K562 (cell line): Measurements from ENCODE around the gene SEMA3F. TPM values are rescaled to one million over a fixed set of nuclear protein-coding genes. Genes with fewer than 3 reads are reported as not detected.

Experiments
- ATAC-seq: fragments of 200-7000 bp; cut with Tn5 transposase; 3 replicates; pipeline ENCODE4 v1.9.1; 2020; ENCODE audit warnings: moderate library complexity
- BruUV-seq: library from RNA; stranded (reverse); fragments of 400-500 nt; replicated peaks from 2 replicates; lab custom pipeline; 2021; lab: Mats Ljungman, UMichigan
- CTCF ChIA-PET: fragments of 300-600 bp; formaldehyde crosslinking; extraction: SDS; loops from one replicate; lab custom pipeline; 2021; ENCODE audit warnings: low intra/inter-chr PET ratio; lab: Yijun Ruan, JAX
- POLR2A ChIA-PET: fragments of 300-600, 350-650 bp; sonication (Branson Sonifier 250); formaldehyde crosslinking; extraction: SDS; loops from one replicate; lab custom pipeline; 2021; ENCODE audit warnings: antibody characterized with exemption, inconsistent platforms; lab: Yijun Ruan, JAX
- DNase-seq, 4 experiments: peaks; one replicate each; pipeline versions ENCODE4 v3.0.0 to v3.0.0-alpha.2; 2011 to 2018; ENCODE audit warnings: low spot score in 3 of 4, mixed read lengths in 3 of 4; ENCODE audit errors: extremely low read depth in 1 of 4
- FAIRE-seq: peaks from 2 replicates; lab custom pipeline; 2011; peaks lifted over from hg19 to GRCh38; lab: Jason Lieb, UNC
- H2AFZ ChIP-seq: 2 replicates; pipeline ENCODE4 v1.6.0; 2011; ENCODE audit warnings: low read depth, low read length, control low read depth, inconsistent platforms
- H3K27ac ChIP-seq: fragments of 200-600 bp; 3 replicates; pipeline ENCODE4 v1.8.0; 2011; ENCODE audit warnings: low read depth, mild to moderate bottlenecking, control low read depth, inconsistent platforms, low read length, moderate library complexity, mixed read lengths; ENCODE audit errors: extremely low read depth
- H3K27me3 ChIP-seq, 2 experiments: fragments of 300-600 bp in 1 of 2; 2 replicates in 1 of 2; 3 replicates in 1 of 2; pipeline versions ENCODE4 v1.6.0 to v1.8.0; 2011; ENCODE audit warnings: inconsistent platforms in 2 of 2, low read length in 2 of 2, mild to moderate bottlenecking in 1 of 2, mixed read lengths in 1 of 2, moderate library complexity in 1 of 2; ENCODE audit not compliant: control insufficient read depth in 2 of 2, insufficient read depth in 2 of 2
- H3K36me3 ChIP-seq: fragments of 300-600 bp; 3 replicates; pipeline ENCODE4 v1.8.0; 2011; ENCODE audit warnings: mild to moderate bottlenecking, low read length, inconsistent platforms; ENCODE audit not compliant: control insufficient read depth, insufficient read depth
- H3K4me1 ChIP-seq, 2 experiments: fragments of 200-600 bp in 1 of 2; replicated peaks in 1 of 2; 2 replicates in 1 of 2; 3 replicates in 1 of 2; pipeline versions ENCODE4 v1.5.1 to v1.8.0; 2011; ENCODE audit warnings: inconsistent platforms in 2 of 2, low read length in 2 of 2, mild to moderate bottlenecking in 1 of 2, mixed read lengths in 1 of 2, moderate library complexity in 1 of 2; ENCODE audit not compliant: control insufficient read depth in 2 of 2, insufficient read depth in 2 of 2
- H3K4me2 ChIP-seq: 2 replicates; pipeline ENCODE4 v1.6.1; 2011; ENCODE audit warnings: low read length, control low read depth, inconsistent platforms, mixed read lengths; ENCODE audit not compliant: insufficient read depth
- H3K4me3 ChIP-seq: fragments of 200-600 bp; sonication (generic), shearing (Covaris generic); 2 replicates; pipeline ENCODE4 v1.5.1; 2016; ENCODE audit warnings: control low read depth, inconsistent platforms
- H3K79me2 ChIP-seq: fragments of 200-600 bp; 3 replicates; pipeline ENCODE4 v1.8.0; 2011; ENCODE audit warnings: low read length, inconsistent platforms; ENCODE audit not compliant: control insufficient read depth, insufficient read depth
- H3K9ac ChIP-seq, 2 experiments: 2 replicates each; pipeline versions ENCODE4 v1.6.0 to v1.6.1; 2011; ENCODE audit warnings: low read depth in 2 of 2, low read length in 2 of 2, control low read depth in 1 of 2, inconsistent platforms in 1 of 2, mild to moderate bottlenecking in 1 of 2, mixed read lengths in 1 of 2; ENCODE audit not compliant: insufficient read depth in 1 of 2
- H3K9me1 ChIP-seq: one replicate; pipeline ENCODE4 v1.6.0; 2011; ENCODE audit warnings: inconsistent platforms, mild to moderate bottlenecking, low read length, moderate library complexity; ENCODE audit not compliant: control insufficient read depth, insufficient read depth
- H3K9me3 ChIP-seq: replicated peaks from 2 replicates; pipeline ENCODE4 v1.5.1; 2011; ENCODE audit warnings: low read depth, low read length, inconsistent platforms; ENCODE audit not compliant: control insufficient read depth, insufficient read depth
- H4K20me1 ChIP-seq: replicated peaks from 2 replicates; pipeline ENCODE4 v1.6.1; 2011; ENCODE audit warnings: low read length, inconsistent platforms, mixed read lengths; ENCODE audit not compliant: control insufficient read depth, insufficient read depth
- ARID4B ChIP-seq: sonication (generic); formaldehyde crosslinking; IDR thresholded peaks from 2 replicates; pipeline ENCODE4 v1.8.0; 2022; ENCODE audit warnings: mild to moderate bottlenecking, missing genetic modification reagents
- FUS ChIP-seq: fragments of 200-400 bp; formaldehyde crosslinking; optimal IDR thresholded peaks from 2 replicates; pipeline ENCODE3; 2017; ENCODE audit warnings: low read depth, low read length
- GATAD2A ChIP-seq: fragments of 450-650 bp; IDR thresholded peaks from 2 replicates; pipeline ENCODE4 v1.6.1; 2017
- MNT ChIP-seq, 2 experiments: fragments of 450-650 bp; conservative IDR thresholded peaks; 2 replicates each; pipeline ENCODE4 v1.6.1; 2017; ENCODE audit warnings: mild to moderate bottlenecking in 2 of 2, moderate library complexity in 2 of 2
- PCBP2 ChIP-seq: fragments of 200-400 bp; formaldehyde crosslinking; IDR thresholded peaks from 2 replicates; pipeline ENCODE4 v1.6.1; 2018; ENCODE audit warnings: low read length, low read depth, mild to moderate bottlenecking, moderate library complexity; ENCODE audit not compliant: poor library complexity, severe bottlenecking
- PRMT5 ChIP-seq: sonication (generic); formaldehyde crosslinking; IDR thresholded peaks from 2 replicates; pipeline ENCODE4 v1.5.0; 2020; ENCODE audit warnings: missing genetic modification reagents
- SAFB ChIP-seq: fragments of 200-400 bp; formaldehyde crosslinking; IDR thresholded peaks from 2 replicates; pipeline ENCODE4 v1.6.1; 2017; ENCODE audit warnings: low read depth, low read length, borderline replicate concordance
- SMAD2 ChIP-seq: fragments of 150-350 bp; IDR thresholded peaks from 2 replicates; pipeline ENCODE4 v1.6.1; 2014; ENCODE audit warnings: low read depth, mild to moderate bottlenecking, low read length
- STAT5B ChIP-seq: fragments of 250-450 bp; sonication (Bioruptor Pico); IDR thresholded peaks from 2 replicates; pipeline ENCODE4 v1.8.0; 2021; ENCODE audit warnings: mild to moderate bottlenecking, inconsistent platforms
- ZNF174 ChIP-seq: fragments of 250-450 bp; sonication (Bioruptor Pico); IDR thresholded peaks from 2 replicates; pipeline ENCODE4 v1.4.0; 2020; ENCODE audit warnings: mild to moderate bottlenecking
- ZNF511 ChIP-seq: sonication (generic); formaldehyde crosslinking; IDR thresholded peaks from 2 replicates; pipeline ENCODE4 v1.8.0; 2022; ENCODE audit warnings: mild to moderate bottlenecking, missing genetic modification reagents
- WGBS: fragments of 100-300 bp; shearing (Covaris generic); methylation state at CpG from one replicate; pipeline ENCODE4 v1.1.6; 2016; ENCODE audit warnings: low coverage, mixed read lengths; ENCODE audit not compliant: insufficient coverage; ENCODE audit errors: missing lambda C conversion rate; 5-methylcytosine and 5-hydroxymethylcytosine counted together
- in situ Hi-C: fragments of 300-500 bp; cut with MboI; formaldehyde crosslinking; loops from 4 replicates; pipeline ENCODE4 v1.15.0; 2018; ENCODE audit warnings: inconsistent platforms, mixed read lengths
- intact Hi-C: fragments of 100-400 bp; cut with micrococcal nuclease; formaldehyde crosslinking; loops from 2 replicates; pipeline ENCODE4 v1.14.2; 2022
- polyA plus RNA-seq, 8 experiments: library from polyadenylated mRNA; depleted of rRNA in 4 of 8; stranded (reverse) in 5 of 8; unstranded in 3 of 8; fragments of >200 nt; fragmentation: Nextera tagmentation in 2 of 8; fragmentation: Illumina TruSeq in 1 of 8; extraction: Ambion mirVana in 2 of 8; extraction: Trizol in 1 of 8; gene quantifications; 2 replicates each; pipeline versions ENCODE4 v1.2.1 to v1.2.3, GENCODE V29; 2011 to 2014; ENCODE audit warnings: inconsistent platforms in 1 of 8, missing spikeins in 1 of 8
- total RNA-seq, 7 experiments: library from RNA; depleted of rRNA in 6 of 7; stranded (reverse); fragments of >200 nt in 6 of 7; fragmentation: Illumina TruSeq in 2 of 7; extraction: Trizol in 2 of 7; gene quantifications; 2 replicates each; pipeline versions ENCODE4 v1.2.1 to v1.2.3, GENCODE V29; 2011 to 2021; ENCODE audit warnings: low replicate concordance in 1 of 7

Gene SEMA3F
- total and polyA plus RNA-seq, 9 of the 15 experiments (the other 6 are each of a cell fraction or from before 2014, with no cell fraction given): 0.58 to 3.0 (median 2.0) TPM; not detected in 2

DNA sequence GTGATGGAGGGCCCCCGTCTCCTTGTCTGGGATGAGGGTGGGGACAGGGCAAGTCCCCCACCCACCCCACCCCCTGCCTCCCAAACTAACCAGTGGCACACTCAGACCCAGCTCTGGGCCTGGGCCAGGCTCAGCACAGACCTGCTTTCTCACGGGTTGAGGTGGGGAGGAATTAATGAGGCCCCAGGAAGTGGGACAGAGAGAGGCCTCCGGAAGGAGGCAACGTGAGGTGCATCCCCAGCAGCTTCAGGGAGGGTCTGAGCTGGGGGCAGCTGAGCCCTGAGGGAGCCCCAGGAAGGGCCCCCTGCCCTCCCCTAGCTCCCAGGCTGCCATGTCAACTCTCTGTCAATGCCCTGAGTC lies 65.9 kb downstream of the SEMA3F start:
- ATAC-seq: no peak
- no peak for FAIRE-seq
- WGBS: no CpG with 5 or more reads among the region's 4 CpGs

More for the DNA sequence above, 65.9 kb downstream of the SEMA3F start:
- H3K4me3 ChIP-seq: no peak overlapping the region
- H3K79me2 ChIP-seq: no peaks in the 10 kb centered on the region
- peaks cover 0 to 6% of the 10 kb centered on the region in 2 experiments; a peak in 3 of 5 replicates for H3K4me1 ChIP-seq
- TF ChIP-seq ARID4B (CRISPR knock-in tag): no peak
- no peak for TF ChIP-seq PCBP2
- no peak for TF ChIP-seq GATAD2A
- no peak for TF ChIP-seq PRMT5 (CRISPR knock-in tag)
- TF ChIP-seq MNT (conservative IDR thresholded peaks at IDR 0.05): no peak
- TF ChIP-seq STAT5B: no peak
- TF ChIP-seq SAFB: no peak
- no peak for TF ChIP-seq ZNF511 (CRISPR knock-in tag)
- no peak for TF ChIP-seq FUS
- TF ChIP-seq SMAD2: no peak
- TF ChIP-seq ZNF174: no peak
- ChIA-PET POLR2A (interaction anchor here (0.7 to 0.9 kb wide), 2 partner anchors 11 to 71 kb away, joined by 3 read pairs; partner anchors contain the start of gene IFRD2), CTCF (no interaction called here)
- no peaks in the 10 kb centered on the region for H3K9me1 ChIP-seq
- no peak overlapping the region for H3K27ac ChIP-seq
- no peak overlapping the region for H3K9ac ChIP-seq
- BruUV-seq: no TSS peak
- no peak overlapping the region for H2AFZ ChIP-seq
- in situ Hi-C loops: no loop called here
- no peak overlapping the region for H3K4me2 ChIP-seq
- no peaks in the 10 kb centered on the region for H3K36me3 ChIP-seq
- peaks cover 3 to 19% of the 10 kb centered on the region in 2 experiments; a peak in 2 of 5 replicates for H3K27me3 ChIP-seq
- intact Hi-C loops: no loop called here
- H4K20me1 ChIP-seq: no peaks in the 10 kb centered on the region
- H3K9me3 ChIP-seq: no peaks in the 10 kb centered on the region
- no peak for DNase-seq
